Epithelial cell of esophagus (primary cell): ENCODE results near the gene ALAS1.

Experiments used
- DNase-seq: peaks from one replicate; pipeline ENCODE4 v3.0.0; 2010; ENCODE audit warnings: low read depth
- H3K4me3 ChIP-seq: 2 replicates; pipeline ENCODE4 v1.5.1; 2011; ENCODE audit warnings: mild to moderate bottlenecking, low read length, control low read depth
- TF ChIP-seq, protein P1 (sequence below): IDR thresholded peaks from 2 replicates; pipeline ENCODE4 v1.5.1; 2011; ENCODE audit warnings: low read depth, mild to moderate bottlenecking, low read length, control low read depth, inconsistent platforms; ENCODE audit not compliant: insufficient read depth; ENCODE audit errors: missing control alignments

Gene ALAS1

DNA sequence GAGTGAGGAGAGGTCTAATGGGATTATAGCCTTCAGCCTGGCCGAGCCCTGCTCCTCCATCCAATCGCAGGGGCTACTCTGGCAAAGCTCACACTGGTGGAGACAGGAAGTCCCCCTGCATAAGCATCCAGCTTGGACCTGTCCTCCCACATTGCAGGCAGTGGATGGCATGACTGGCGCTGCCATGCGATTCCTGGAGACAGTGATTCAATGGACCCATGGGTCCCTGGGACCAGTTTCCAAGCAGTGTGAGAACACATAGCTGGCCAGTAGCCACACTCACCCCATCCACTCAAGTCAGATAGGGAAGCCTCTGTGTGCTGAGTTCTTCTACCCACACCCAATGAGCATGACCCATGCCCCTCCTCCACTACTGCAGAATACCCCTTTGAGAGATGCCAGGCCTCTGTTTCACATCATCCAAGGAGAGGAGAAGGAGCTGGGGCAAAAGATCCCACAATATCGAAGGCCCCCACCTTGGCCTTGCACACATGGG lies 25.6 kb upstream of the ALAS1 start:
- DNase-seq: no peak
- H3K4me3 ChIP-seq: no peak overlapping the region
- TF ChIP-seq, protein P1, sequence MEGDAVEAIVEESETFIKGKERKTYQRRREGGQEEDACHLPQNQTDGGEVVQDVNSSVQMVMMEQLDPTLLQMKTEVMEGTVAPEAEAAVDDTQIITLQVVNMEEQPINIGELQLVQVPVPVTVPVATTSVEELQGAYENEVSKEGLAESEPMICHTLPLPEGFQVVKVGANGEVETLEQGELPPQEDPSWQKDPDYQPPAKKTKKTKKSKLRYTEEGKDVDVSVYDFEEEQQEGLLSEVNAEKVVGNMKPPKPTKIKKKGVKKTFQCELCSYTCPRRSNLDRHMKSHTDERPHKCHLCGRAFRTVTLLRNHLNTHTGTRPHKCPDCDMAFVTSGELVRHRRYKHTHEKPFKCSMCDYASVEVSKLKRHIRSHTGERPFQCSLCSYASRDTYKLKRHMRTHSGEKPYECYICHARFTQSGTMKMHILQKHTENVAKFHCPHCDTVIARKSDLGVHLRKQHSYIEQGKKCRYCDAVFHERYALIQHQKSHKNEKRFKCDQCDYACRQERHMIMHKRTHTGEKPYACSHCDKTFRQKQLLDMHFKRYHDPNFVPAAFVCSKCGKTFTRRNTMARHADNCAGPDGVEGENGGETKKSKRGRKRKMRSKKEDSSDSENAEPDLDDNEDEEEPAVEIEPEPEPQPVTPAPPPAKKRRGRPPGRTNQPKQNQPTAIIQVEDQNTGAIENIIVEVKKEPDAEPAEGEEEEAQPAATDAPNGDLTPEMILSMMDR: no peak

DNA sequence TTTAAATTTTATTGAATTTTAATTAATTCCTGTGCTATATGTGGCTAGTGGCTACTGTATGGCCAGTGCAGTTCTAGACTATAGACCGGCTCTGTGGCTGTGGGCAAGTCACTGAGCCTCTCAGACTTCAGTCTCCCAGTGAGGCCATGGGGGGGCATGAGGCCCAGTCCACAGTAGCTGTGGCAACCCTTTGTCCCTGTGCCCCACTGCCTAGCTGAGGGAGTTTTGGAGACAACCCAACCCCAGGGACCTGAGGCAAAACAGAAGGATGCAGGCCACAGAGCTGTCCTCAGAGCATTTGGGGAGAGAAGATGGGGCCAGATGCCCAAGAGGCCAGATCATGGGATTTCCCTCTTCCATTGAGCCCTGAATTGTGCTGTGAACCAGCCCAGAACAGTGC lies 24.9 kb upstream of the ALAS1 start:
- TF ChIP-seq, protein P1: no peak
- DNase-seq: no peak
- no peak overlapping the region for H3K4me3 ChIP-seq

DNA sequence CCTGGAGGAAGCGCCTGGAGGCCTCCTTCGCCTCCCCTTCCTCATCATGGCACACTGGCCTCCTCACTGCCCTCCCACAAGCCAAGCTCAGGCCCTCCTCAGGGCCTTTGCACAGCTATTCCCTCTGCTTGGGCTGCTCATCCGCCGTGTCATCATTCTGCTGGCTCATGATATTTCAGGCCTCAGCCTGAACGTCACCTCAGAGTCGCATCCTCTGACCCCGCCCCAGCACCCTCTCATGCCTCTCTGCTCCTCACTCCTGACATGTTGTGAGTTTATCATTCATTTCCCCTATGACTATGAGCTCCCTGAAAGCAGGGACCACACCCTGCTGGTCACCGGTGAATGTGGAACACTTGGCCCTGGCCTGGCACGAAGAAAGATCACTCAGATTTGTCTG lies 23.1 kb upstream of the ALAS1 start:
- DNase-seq: peak; percentile 59
- H3K4me3 ChIP-seq: no peak overlapping the region
- TF ChIP-seq, protein P1: no peak

DNA sequence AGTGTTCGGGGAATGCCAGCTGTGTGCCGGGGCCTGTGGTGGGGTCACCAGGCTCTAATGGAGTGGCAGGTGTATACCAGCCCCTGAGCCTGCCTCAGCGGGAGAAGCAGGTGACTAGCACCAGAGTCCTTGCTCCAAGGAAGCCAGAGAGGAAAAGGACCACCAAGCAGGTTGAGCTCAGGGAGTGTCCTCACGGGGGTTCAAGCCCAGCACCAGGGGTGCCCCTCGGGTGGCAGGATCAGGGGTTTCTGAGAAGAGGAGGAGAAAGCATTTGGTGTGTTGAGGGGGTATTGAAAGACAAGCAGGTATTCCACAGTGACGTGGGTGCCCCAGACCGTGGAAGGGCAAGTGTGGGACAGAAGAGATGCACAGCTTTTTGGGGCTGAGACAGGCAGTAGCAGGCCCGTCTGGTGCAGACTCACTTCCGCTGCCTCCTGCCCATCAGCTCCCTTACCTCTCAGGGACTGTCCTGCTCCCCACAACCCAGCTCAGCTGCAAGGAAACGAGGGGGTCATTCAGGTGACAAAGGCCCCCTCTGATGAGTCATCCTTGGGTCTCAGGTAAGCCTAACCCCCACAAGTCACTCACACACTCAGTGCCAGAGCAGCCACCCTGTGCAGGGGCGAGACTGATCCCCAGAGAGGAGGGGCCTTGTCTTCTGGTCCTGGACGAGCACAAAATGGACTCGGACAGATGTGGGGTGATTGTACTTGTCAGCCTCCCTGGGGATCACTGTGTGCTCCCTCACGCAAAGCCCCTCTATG lies 22.4 kb upstream of the ALAS1 start:
- no peak overlapping the region for H3K4me3 ChIP-seq
- TF ChIP-seq, protein P1: no peak
- no peak for DNase-seq

DNA sequence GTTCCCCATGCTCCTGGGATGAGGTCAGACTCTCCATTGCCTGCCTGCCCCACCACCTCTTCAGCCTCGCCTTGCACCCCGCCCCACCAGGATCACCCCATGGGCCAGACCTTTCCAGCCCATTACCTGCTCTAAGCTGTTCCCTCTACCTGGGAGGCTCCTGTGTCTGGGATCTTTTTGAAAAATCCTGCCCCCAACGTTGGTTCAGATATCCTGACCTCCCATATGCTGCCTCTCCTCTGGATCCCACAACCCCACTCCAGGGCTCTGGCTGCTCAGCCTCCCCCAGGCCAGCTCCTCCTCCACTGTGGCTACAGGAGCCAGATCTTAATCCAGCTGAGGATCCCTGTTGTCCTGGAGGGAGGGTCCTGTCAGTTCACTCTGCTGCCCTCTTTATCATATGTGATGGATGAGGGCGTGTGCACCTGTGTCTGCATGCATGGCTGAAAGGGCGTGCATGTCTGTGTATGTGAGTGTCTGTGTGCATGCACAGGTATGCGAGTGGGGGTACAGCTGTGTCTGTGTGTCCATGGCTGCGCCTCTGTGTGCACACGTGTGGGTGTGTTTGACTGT lies 21.7 kb upstream of the ALAS1 start:
- DNase-seq: no peak
- no peak overlapping the region for H3K4me3 ChIP-seq
- TF ChIP-seq, protein P1: no peak

DNA sequence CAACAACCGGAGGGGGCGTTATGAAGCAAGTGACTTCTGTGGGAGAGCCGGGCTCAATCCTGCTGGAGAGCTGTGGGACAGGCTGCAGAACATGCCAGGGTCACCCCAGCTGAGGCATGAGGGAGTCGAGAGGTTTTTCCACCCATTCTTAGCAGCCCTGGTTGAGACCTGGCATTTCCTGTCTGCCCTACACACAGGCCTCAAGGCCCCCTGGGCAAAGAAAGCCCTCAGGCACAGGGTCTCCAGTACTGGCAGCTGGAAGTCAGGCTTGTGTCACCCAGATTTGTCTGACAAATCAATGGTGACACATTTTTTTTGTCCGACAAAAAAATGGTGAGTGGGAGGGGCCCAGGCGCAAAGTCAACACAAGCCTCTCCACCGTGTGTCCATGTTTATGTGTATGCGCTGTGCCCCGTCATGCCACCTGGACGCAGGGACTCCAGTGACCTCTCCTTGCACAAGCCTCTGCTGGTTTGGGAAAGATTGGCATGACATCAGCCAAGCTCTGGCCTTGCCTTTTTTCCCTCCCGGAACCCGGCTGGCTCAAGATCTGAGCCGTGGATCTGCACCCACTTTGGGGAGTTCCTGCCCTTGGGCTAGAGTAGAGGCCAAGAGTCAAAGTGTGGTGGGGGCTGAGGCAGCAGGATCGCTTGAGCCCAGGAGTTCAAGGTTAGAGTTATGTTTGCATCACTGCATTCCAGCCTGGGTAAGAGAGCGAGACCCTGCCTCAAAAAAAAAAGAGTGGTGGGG lies 20.8 kb upstream of the ALAS1 start:
- DNase-seq: no peak
- H3K4me3 ChIP-seq: no peak overlapping the region
- TF ChIP-seq, protein P1: no peak
